DMS53 treated with DMSO at 0.1 percent for 48 hours (cell line): ENCODE results near the gene NFATC2.

Experiments used
- DNase-seq: peaks from one replicate; lab custom pipeline; 2025; ENCODE audit not compliant: unreplicated experiment; lab: John Stamatoyannopoulos, UW

NFATC2 gene

GRCh38 chr20:51454250-51454865, 88.2 kb downstream of the NFATC2 start:
- DNase-seq, result no peak

GRCh38 chr20:51452734-51453365, 89.7 kb downstream of the NFATC2 start:
- DNase-seq, result no peak

DNA sequence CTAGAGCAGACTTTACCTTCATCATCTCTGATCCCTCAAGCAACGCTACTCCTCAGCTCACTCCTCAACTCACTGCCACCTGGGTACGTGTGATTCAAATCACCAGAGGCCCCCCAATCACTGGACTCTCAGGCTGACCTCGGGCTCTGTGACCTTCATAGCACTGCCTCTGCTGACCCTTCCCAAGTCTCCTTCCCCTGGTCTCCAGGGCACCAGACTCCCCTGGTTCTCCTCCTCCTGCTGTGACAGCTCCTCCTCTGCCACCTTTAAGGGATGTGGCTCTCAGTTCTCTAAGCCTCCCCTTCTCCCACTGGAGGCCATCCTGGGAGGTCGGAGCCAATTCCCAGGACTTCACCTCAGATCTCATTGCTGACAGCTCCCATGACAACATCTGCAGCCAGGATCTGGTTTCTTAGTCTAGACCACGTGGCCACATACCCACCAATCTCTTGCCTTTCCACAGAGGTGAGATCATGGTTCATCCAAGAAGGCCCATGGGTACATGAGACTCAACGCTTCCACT, 90.4 kb downstream of the NFATC2 start:
- no peak for DNase-seq

DNA sequence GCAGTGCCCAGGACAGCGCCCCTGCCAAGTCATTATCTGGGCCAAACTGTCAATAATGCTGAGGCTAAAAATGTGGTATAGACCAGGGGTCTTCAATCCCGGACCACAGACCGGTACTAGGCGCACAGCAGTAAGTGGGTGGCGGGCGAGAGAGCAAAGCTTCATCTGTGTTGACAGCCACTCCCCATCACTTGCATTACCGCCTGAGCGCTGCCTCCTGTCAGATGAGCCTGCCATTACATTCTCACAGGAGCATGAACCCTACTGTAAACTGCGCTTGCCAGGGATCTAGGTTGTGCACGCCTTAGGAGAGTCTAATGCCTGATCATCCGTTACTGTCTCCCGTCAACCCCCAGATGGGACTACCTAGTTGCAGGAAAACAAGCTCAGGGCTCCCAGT, 91.0 kb downstream of the NFATC2 start:
- DNase-seq, result no peak

GRCh38 chr20:51450984-51451383, 91.5 kb downstream of the NFATC2 start:
- no peak for DNase-seq

DNA sequence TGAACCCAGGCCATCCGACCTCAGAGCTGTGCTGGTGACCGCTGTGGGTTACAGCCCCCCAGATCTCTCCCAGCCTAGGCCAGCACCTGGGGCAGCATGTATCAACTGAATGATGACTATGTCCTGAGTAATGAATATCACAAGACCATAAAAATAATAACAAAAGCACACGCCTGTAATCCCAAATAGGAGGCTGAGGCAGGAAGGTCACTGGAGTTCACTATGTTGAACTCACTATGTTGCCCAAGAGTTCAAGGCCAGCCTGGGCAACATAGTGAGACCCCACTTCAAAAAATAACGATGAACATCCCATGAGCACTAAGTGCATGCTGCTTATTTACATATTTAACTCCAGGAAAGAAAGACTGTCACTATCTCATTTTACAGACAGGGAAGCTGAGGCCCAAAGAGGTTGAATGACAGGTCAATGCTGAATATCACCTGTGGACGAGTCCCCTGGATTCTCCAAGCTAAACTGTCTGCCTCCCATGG, 92.3 kb downstream of the NFATC2 start:
- DNase-seq, result no peak

DNA sequence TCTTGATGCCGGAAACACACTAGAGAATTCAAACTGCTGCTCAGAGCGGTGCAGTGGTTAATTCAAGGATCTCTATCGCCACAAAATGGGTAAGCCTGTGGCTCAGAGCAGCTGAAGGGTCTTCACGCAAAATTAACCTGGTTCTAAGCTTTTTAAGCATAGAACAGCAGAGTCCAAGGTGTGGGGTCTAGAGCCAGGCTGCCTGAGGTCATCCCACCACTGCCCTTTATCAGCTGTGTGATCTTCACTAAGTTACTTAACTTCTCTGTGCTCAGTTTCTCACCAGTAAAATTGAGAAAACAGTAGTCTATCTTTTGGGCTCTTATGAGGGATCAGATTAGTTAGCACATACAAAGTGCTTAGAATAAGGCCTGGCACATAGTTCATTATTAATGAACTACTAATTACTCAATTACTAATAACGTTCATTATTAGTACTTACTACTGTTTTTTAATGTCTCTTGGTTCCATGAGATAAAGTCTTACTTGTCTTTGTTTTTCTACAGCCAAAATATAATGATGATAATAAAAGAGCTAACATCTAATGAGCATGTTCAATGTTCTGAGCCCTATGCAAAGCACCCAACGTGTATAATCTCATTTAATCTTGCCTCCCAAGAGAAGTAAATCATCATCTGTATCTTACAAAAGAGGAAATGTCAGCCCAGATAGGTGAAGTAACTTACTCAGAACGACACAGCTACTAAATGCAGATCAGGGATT, 92.9 kb downstream of the NFATC2 start:
- no peak for DNase-seq

DNA sequence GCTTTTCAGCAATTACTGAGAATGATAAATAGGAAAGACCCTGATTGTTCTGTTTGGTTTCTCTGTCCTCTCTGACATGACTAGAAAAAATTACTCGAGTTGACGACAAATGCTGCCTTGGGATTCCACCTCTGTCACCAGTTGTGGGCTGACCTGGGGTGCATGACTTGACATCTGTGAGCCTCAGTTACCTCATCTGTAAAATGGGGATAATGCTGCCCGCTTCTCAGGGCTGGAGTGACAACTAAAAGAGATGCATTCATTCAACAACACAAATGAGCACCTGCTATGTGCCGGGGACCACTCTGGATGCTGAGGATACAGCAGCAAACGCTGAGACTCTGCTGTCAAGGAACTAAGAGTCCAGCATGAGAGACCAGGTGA, 94.8 kb downstream of the NFATC2 start:
- no peak for DNase-seq

- DNase-seq, result no peak
Measured at GRCh38 chr20:51447097-51447764, 95.3 kb downstream of the NFATC2 start.

- no peak for DNase-seq
Measured at GRCh38 chr20:51446656-51447055, 95.9 kb downstream of the NFATC2 start.

- DNase-seq, result no peak
Measured at GRCh38 chr20:51446230-51446629, 96.3 kb downstream of the NFATC2 start.

DNA sequence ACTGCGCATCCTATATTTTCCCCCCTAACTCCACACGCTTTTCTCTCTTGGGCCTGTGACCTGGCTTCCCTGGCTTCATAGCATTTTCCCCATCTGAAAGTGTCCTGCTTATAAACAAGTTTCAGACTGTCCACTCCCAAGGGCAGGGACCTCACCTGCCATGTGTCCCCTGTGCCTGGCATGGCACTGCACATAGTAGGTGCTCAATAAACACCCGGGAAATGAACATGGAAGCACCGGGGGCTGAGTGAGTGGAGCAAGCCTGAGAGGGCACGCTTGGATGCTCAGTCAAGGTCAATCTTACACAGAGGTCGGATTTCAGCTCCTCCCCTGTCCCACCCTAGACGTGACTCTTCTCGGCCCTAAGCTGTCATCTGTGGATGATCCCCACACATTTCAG, 96.9 kb downstream of the NFATC2 start:
- DNase-seq, result no peak

GRCh38 chr20:51444922-51445438, 97.5 kb downstream of the NFATC2 start:
- DNase-seq, result no peak

- no peak for DNase-seq
Measured at GRCh38 chr20:51444467-51444866, 98.1 kb downstream of the NFATC2 start.

- no peak for DNase-seq
Measured at GRCh38 chr20:51442602-51443001, 99.9 kb downstream of the NFATC2 start.

- no peak for DNase-seq
Measured at GRCh38 chr20:51440589-51440988, 101.9 kb downstream of the NFATC2 start.

- no peak for DNase-seq
Measured at GRCh38 chr20:51439160-51439689, 103.3 kb downstream of the NFATC2 start.

- no peak for DNase-seq
Measured at GRCh38 chr20:51438136-51438535, 104.4 kb downstream of the NFATC2 start.

DNA sequence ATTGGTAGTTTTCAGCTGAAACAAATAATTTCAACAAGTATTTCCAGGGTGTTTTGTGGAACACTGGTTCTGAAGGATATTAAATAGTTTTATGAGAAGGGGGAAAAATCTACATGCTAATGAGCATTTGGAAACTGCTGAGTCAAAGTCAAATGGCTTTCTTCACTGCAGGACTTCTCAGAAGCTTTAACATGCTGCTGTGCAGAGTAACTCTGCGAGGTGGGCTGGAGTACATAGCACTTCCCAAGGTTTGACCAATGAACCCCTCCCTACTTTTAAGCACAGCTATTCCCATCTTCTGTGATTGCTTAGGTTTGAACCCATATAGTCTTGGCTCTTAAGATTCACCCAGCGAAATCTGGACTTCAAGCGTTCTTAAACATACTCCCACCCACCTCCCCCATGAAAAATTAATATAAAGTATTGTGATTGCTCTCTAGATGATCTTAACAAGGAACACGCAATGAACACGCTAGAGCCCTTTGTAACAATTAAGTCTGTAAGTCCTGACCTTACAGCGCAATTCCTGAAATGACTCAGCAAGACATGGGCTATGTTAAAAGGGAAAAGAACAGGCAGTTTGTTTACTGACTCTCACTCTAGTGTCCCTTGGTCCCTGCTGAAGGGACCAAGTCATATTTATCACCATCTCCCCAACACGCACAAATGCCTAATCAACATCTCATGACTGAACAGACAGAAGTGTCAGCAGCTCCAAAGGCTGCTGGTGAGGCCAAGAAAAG, 105.2 kb downstream of the NFATC2 start:
- DNase-seq, result no peak

GRCh38 chr20:51434580-51435247, 107.8 kb downstream of the NFATC2 start:
- no peak for DNase-seq
